ENCODE measurements around the gene RNFT2. TPM values are rescaled to one million over a fixed set of nuclear protein-coding genes. Genes with fewer than 3 reads are reported as not detected.
A peak's percentile ranks its signal among the peaks of the same experiment; 100 is the strongest.

RNFT2 gene
- total RNA-seq, 1 experiment from 2014 or later = 29.5 TPM

GRCh38 chr12:116896411-116896924, 158.4 kb downstream of the RNFT2 start:
- Mint-ChIP-seq H3K36me3 (ENCODE audit: insufficient read depth in 1 of 3, low read depth in 3 of 3) (no peaks in the 10 kb centered on the region), H3K27ac (no peak overlapping the region), H3K4me1 (no peaks in the 10 kb centered on the region; a peak in 2 of 4 replicates), H3K27me3 (ENCODE audit: low read depth) (peaks cover 33% of the 10 kb centered on the region), H3K4me3 (no peak overlapping the region), H3K9me3 (no peaks in the 10 kb centered on the region; a peak in 1 of 5 replicates)
- Histone ChIP-seq H3K18ac (ENCODE audit: insufficient read length, low read depth, low read length) (no peak overlapping the region), H3K4ac (ENCODE audit: low read depth, low read length) (no peak overlapping the region), H3K23ac (ENCODE audit: insufficient read length, low read depth, low read length) (no peak overlapping the region), H3K14ac (ENCODE audit: insufficient read depth, low read length) (peak overlapping the region; percentile 52; the same call in 1 of the 2 replicates), H3K27me3 (ENCODE audit: insufficient read depth, low read length) (no peaks in the 10 kb centered on the region), H2BK5ac (ENCODE audit: insufficient read length, low read length) (no peak overlapping the region), H3K9me3 (ENCODE audit: control insufficient read depth, low read depth, low read length) (no peaks in the 10 kb centered on the region), H3K4me2 (ENCODE audit: insufficient read depth, insufficient read length, low read length) (no peak overlapping the region), H3K9ac (ENCODE audit: extremely low read depth, insufficient read length, low read length) (no peak overlapping the region), H2AFZ (ENCODE audit: low read length) (no peak overlapping the region), H2AK5ac (ENCODE audit: insufficient read length, low read length) (no peak overlapping the region), H4K5ac (ENCODE audit: insufficient read length, low read depth, low read length) (no peak overlapping the region), H3K23me2 (ENCODE audit: insufficient read length, low read depth, low read length, poor library complexity, severe bottlenecking) (no peaks in the 10 kb centered on the region), H2BK120ac (ENCODE audit: low read depth, low read length, poor library complexity, severe bottlenecking) (no peak overlapping the region), H3K79me1 (ENCODE audit: insufficient read depth, low read depth, low read length, poor library complexity, severe bottlenecking) (no peaks in the 10 kb centered on the region), H3K56ac (ENCODE audit: insufficient read length, low read depth, low read length) (no peak overlapping the region), H4K91ac (ENCODE audit: insufficient read length, low read depth, low read length) (no peak overlapping the region), H3K27ac (ENCODE audit: insufficient read length, low read depth, low read length) (no peak overlapping the region), H4K20me1 (ENCODE audit: control insufficient read depth, insufficient read depth, insufficient read length) (no peaks in the 10 kb centered on the region), H3K79me2 (ENCODE audit: insufficient read depth, low read length) (no peaks in the 10 kb centered on the region), H2BK15ac (ENCODE audit: low read depth, low read length) (0 out of 2 replicates have a peak overlapping the region, but pooled peaks have one; percentile 55), H2BK20ac (ENCODE audit: low read depth, low read length, poor library complexity, severe bottlenecking) (no peak overlapping the region), H2BK12ac (ENCODE audit: insufficient read length, low read depth, low read length) (no peak overlapping the region), H4K8ac (replicated peaks; ENCODE audit: insufficient read length, low read depth, low read length) (no peak overlapping the region), H3K4me1 (ENCODE audit: insufficient read depth, low read length) (no peaks in the 10 kb centered on the region), H3T11ph (ENCODE audit: low read length) (no peak overlapping the region)
- DNase-seq = no peak
- no peak for TF ChIP-seq CTCF (conservative IDR thresholded peaks at IDR 0.05)
- WGBS (ENCODE audit: extremely low coverage, insufficient read length, low lambda C conversion rate) = no CpG with 5 or more reads among the region's 7 CpGs

Data from H9 (cell line).